Cardiac muscle cell (in vitro differentiated cells and primary cell): Measurements from ENCODE around the gene H3-3A. TPM values are rescaled to one million over a fixed set of nuclear protein-coding genes. Genes with fewer than 3 reads are reported as not detected.

Experiments
- DNase-seq, 2 donors: peaks; one replicate each; pipeline versions ENCODE4 v3.0.0 to v3.0.0-alpha.2; 2010 to 2017; ENCODE audit warnings: low read depth in 1 of 2, low spot score in 1 of 2
- H3K27ac ChIP-seq: fragments of 200-600 bp; sonication (generic); 2 replicates; pipeline ENCODE4 v1.5.1; 2016
- H3K27me3 ChIP-seq: fragments of 200-600 bp; sonication (generic); 2 replicates; pipeline ENCODE4 v1.6.0; 2016; ENCODE audit warnings: control low read depth
- H3K36me3 ChIP-seq: fragments of 200-600 bp; sonication (generic); 2 replicates; pipeline ENCODE4 v1.5.1; 2016; ENCODE audit warnings: control low read depth
- H3K4me1 ChIP-seq: fragments of 200-600 bp; sonication (generic); 2 replicates; pipeline ENCODE4 v1.8.1; 2017; ENCODE audit warnings: low read depth, mild to moderate bottlenecking, mixed run types
- H3K4me3 ChIP-seq: fragments of 200-600 bp; sonication (generic); 2 replicates; pipeline ENCODE4 v1.5.1; 2016; ENCODE audit warnings: mild to moderate bottlenecking
- H3K9me3 ChIP-seq: fragments of 200-600 bp; sonication (generic); 2 replicates; pipeline ENCODE4 v1.5.1; 2017; ENCODE audit warnings: low read depth, mild to moderate bottlenecking, control low read depth
- polyA plus RNA-seq: library from polyadenylated mRNA; unstranded; fragments of >200 nt; fragmentation: Nextera tagmentation; extraction: Ambion mirVana; gene quantifications from 2 replicates; pipeline ENCODE4 v1.2.1, GENCODE V29; 2016
- total RNA-seq: library from RNA; depleted of rRNA; stranded (reverse); fragments of >200 nt; gene quantifications from 2 replicates; pipeline ENCODE4 v1.2.3, GENCODE V29; 2016
- TF ChIP-seq, protein P1 (sequence below): IDR thresholded peaks from 2 replicates; pipeline ENCODE4 v1.5.1; 2012; ENCODE audit warnings: low read depth, mild to moderate bottlenecking, low read length

H3-3A gene
- total RNA-seq: 439 and 725 TPM in 2 replicates
- 837 and 907 TPM in 2 replicates for polyA plus RNA-seq

DNA sequence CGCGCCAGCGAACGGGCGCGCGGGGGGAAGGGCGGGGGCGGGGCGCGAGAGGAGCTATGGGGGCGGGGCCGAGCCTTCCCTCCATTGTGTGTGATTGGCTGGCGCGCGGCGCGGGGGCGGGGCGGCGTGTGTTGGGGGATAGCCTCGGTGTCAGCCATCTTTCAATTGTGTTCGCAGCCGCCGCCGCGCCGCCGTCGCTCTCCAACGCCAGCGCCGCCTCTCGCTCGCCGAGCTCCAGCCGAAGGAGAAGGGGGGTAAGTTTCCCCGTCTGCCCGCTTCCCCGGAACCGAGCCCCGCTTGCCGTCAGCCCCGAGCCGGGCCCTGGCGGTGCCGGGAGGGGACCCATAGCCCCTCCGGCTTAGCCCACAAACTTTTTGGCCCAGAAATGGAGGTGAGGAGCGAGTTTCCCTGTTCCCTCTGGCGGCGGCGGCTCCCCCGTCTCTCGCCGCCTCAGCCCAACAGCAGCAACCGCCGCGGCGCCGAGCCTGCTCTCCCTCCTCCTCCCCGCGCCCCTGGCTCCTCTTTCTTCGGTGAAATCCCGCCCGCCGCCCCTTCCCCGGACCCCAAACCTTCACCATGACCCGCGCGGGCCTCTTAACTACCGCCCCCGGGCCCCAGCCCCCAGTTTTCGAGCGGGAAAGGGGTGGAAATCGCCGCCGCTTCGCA is at the start of gene H3-3A:
H3-3A (plus strand) TSS at position 159 of the 666 bp plus-strand sequence. CDS start 1,636 bp downstream, outside the sequence.
- TF ChIP-seq, protein P1, sequence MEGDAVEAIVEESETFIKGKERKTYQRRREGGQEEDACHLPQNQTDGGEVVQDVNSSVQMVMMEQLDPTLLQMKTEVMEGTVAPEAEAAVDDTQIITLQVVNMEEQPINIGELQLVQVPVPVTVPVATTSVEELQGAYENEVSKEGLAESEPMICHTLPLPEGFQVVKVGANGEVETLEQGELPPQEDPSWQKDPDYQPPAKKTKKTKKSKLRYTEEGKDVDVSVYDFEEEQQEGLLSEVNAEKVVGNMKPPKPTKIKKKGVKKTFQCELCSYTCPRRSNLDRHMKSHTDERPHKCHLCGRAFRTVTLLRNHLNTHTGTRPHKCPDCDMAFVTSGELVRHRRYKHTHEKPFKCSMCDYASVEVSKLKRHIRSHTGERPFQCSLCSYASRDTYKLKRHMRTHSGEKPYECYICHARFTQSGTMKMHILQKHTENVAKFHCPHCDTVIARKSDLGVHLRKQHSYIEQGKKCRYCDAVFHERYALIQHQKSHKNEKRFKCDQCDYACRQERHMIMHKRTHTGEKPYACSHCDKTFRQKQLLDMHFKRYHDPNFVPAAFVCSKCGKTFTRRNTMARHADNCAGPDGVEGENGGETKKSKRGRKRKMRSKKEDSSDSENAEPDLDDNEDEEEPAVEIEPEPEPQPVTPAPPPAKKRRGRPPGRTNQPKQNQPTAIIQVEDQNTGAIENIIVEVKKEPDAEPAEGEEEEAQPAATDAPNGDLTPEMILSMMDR: no peak
- H3K4me1 ChIP-seq: peaks cover 31% of the 10 kb centered on the region
- H3K9me3 ChIP-seq: no peaks in the 10 kb centered on the region
- H3K4me3 ChIP-seq: peak within 1 kb of the TSS; percentile 97
- H3K27me3 ChIP-seq: no peaks in the 10 kb centered on the region
- peak within 1 kb of the TSS; percentile 100 for H3K27ac ChIP-seq
- H3K36me3 ChIP-seq: peaks cover 23% of the 10 kb centered on the region
- DNase-seq: peak; percentile 98

DNA sequence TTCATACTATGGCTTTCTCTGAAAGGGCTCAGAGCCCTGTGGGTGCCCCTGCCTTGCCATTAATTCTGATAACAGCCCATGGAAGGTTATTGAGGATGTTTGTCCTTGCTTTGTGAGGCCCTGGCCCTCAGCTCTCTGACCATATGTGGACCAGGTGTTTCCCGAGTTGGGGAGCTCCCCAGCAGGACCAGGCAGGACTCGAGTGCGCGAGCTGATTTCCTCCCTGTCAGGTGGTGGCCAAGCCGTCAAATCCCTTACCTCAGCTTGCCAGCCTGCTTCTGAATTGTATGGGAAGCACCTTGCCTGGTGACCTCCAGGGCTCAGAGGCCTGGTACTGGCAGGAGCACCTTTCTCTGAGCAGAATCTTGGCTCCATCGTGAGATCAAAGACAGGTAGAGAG is 45.4 kb upstream of the H3-3A start:
- no peaks in the 10 kb centered on the region for H3K36me3 ChIP-seq
- H3K27me3 ChIP-seq: no peaks in the 10 kb centered on the region
- no peak overlapping the region for H3K4me3 ChIP-seq
- no peak overlapping the region for H3K27ac ChIP-seq
- TF ChIP-seq, protein P1: no peak
- DNase-seq: no peak
- H3K4me1 ChIP-seq: no peaks in the 10 kb centered on the region
- H3K9me3 ChIP-seq: no peaks in the 10 kb centered on the region

DNA sequence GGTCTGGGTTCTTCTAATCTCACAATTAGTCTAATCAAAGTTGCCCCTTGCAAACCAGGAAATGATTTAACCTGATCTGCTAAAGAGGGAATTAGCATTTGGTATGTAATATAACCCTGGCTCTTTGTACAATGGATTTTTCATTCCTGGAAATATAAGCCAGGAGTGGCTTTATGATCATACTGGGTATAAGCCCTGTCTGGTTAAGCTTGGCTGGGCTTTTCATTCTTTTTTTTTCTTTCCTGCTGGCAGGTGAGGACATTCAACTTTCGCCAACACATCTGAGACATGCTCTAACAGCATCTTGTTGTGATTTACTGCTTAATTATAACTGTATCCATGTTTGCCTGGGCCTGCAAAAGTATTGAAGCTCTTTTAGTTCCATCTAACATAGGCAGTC is 42.9 kb upstream of the H3-3A start:
- no peak for DNase-seq
- H3K36me3 ChIP-seq: no peaks in the 10 kb centered on the region
- no peaks in the 10 kb centered on the region for H3K9me3 ChIP-seq
- H3K27me3 ChIP-seq: no peaks in the 10 kb centered on the region
- no peak overlapping the region for H3K27ac ChIP-seq
- H3K4me1 ChIP-seq: no peaks in the 10 kb centered on the region
- TF ChIP-seq, protein P1: no peak
- no peak overlapping the region for H3K4me3 ChIP-seq

DNA sequence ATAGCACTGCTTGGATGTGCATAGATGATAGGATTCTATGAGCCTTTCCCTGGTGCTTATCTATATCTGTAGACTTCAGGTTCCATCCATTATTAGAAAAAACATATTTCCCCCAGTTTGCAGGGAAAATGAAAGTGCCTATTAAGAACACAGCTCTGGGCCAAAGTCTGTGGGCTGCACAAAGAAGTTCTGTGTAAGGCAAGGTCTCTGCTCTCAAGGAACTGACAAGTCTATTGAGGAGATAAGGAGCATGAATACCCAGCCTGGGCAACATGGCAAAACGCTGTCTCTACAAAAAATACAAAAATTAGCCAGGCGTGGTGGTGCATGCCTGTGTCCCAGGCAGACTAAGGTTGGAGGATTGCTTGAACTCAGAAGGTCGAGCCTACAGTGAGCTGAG is 41.1 kb upstream of the H3-3A start:
- Histone ChIP-seq H3K9me3 (no peaks in the 10 kb centered on the region), H3K4me1 (no peaks in the 10 kb centered on the region), H3K27ac (no peak overlapping the region), H3K27me3 (no peaks in the 10 kb centered on the region), H3K36me3 (no peaks in the 10 kb centered on the region), H3K4me3 (no peak overlapping the region)
- TF ChIP-seq, protein P1: no peak
- no peak for DNase-seq

DNA sequence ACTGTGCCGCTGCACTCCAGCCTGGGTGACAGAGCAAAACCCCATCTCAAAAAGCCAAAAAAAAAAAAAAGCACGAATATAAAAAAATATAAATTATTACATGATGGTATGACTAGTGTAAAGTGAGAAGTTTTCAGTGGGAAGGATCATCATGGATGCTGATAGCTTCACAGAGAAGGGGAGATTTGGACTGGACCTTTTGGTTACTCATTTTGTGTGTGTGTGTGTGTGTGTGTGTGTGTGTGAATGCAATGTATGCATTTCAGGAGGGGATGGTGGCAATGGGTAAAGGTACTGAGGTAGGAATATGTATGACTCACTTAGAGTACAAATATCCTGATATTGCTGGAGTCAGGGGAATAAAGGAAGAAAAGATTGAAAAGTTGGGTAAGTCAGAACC is 40.7 kb upstream of the H3-3A start:
- H3K27me3 ChIP-seq: no peaks in the 10 kb centered on the region
- no peak overlapping the region for H3K27ac ChIP-seq
- no peak overlapping the region for H3K4me3 ChIP-seq
- no peaks in the 10 kb centered on the region for H3K4me1 ChIP-seq
- no peaks in the 10 kb centered on the region for H3K9me3 ChIP-seq
- DNase-seq: no peak
- TF ChIP-seq, protein P1: no peak
- H3K36me3 ChIP-seq: no peaks in the 10 kb centered on the region
